ENCODE results near the gene PCSK9.

The PCSK9 gene

DNA sequence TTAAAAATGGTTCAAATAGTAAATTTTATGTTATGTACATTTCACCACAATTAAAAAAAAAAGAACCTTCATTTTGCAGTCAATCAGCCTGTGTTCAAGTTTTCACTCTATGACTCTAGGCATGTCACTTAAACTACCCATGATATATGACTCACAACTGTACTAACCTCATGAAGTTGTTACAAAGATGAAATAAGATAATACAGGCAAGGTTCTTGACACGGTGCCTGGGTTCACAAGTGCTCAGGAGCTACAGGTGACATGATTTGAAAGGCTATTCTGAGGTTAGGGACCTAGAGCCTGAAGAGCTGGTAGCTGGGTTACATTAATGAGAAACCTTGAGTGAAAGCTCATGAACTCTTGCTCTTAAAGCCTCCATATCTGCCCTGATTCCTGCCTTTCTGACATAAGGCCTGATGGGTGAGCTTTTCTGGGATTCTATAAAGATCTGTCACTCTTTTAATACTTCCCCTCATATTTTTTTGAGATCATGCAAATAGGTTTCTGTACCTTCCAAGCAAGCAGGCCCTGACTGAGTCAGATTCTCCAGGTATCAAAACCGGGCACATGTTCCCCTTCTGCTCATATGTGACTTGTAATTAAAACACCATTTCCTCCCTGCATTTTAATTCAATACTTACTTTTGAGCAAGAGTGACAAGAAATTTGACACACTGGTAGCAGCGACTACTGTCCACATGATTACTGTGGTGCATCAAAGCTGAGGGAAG, 34.0 kb downstream of the PCSK9 start:
- DNase-seq (ENCODE audit: low spot score): peak; percentile 26
- TF ChIP-seq, protein P1, sequence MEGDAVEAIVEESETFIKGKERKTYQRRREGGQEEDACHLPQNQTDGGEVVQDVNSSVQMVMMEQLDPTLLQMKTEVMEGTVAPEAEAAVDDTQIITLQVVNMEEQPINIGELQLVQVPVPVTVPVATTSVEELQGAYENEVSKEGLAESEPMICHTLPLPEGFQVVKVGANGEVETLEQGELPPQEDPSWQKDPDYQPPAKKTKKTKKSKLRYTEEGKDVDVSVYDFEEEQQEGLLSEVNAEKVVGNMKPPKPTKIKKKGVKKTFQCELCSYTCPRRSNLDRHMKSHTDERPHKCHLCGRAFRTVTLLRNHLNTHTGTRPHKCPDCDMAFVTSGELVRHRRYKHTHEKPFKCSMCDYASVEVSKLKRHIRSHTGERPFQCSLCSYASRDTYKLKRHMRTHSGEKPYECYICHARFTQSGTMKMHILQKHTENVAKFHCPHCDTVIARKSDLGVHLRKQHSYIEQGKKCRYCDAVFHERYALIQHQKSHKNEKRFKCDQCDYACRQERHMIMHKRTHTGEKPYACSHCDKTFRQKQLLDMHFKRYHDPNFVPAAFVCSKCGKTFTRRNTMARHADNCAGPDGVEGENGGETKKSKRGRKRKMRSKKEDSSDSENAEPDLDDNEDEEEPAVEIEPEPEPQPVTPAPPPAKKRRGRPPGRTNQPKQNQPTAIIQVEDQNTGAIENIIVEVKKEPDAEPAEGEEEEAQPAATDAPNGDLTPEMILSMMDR (IDR thresholded peaks at IDR 0.05; ENCODE audit: extremely low read depth, insufficient read depth, missing control alignments): no peak
- in situ Hi-C loops (cut with MboI; ENCODE audit: low pct_unique_long_range_greater_than_20kb, low sequenced_read_pairs, unreplicated experiment): no loop called here

DNA sequence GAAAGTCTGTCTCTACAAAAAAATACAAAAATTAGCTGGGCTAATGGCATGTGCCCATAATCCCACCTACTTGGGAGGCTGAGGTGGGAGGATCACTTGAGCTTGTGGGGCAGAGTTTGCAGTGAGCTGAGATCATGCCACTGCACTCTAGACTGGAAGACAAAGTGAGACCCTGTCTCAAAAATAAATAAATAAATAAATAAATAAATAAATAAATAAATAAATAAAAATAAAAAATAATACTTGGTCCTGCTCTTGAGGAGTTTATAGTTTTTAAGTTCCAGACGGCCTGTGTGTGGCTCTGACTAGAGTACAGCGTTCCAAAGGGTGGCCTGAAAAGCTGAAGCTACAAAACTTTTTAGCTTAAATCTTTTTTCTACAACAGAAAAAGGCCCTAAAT, 35.1 kb downstream of the PCSK9 start:
- TF ChIP-seq, protein P1 (IDR thresholded peaks at IDR 0.05; ENCODE audit: extremely low read depth, insufficient read depth, missing control alignments): no peak
- DNase-seq (ENCODE audit: low spot score): no peak
- in situ Hi-C loops (cut with MboI; ENCODE audit: low pct_unique_long_range_greater_than_20kb, low sequenced_read_pairs, unreplicated experiment): no loop called here

GRCh38 chr1:55076356-55076755, 37.0 kb downstream of the PCSK9 start:
- TF ChIP-seq, protein P1 (IDR thresholded peaks at IDR 0.05; ENCODE audit: extremely low read depth, insufficient read depth, missing control alignments): no peak
- no peak for DNase-seq (ENCODE audit: low spot score)
- in situ Hi-C loops (cut with MboI; ENCODE audit: low pct_unique_long_range_greater_than_20kb, low sequenced_read_pairs, unreplicated experiment): no loop called here

DNA sequence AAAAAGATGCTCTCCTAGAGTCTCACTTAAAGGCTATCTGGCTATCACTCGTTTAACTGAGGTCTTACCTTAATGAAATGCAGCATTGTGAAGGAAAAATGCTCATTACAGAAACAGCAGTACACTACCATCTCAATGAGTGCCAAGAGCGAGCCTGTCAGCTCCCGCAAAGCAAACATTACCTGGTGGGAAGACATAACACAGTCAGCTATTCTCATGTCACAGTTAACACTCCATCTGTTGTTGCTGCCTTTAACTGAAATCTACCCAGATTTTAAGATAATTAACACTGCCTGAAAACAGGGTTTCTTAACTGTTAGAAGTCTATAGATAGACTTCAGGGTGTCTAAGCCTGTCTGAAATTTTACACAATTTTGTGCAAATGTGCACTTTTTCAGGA, 39.1 kb downstream of the PCSK9 start:
- in situ Hi-C loops (cut with MboI; ENCODE audit: low pct_unique_long_range_greater_than_20kb, low sequenced_read_pairs, unreplicated experiment): no loop called here
- DNase-seq (ENCODE audit: low spot score): no peak
- TF ChIP-seq, protein P1 (IDR thresholded peaks at IDR 0.05; ENCODE audit: extremely low read depth, insufficient read depth, missing control alignments): no peak

- no peak for DNase-seq (ENCODE audit: low spot score)
- in situ Hi-C loops (cut with MboI; ENCODE audit: low pct_unique_long_range_greater_than_20kb, low sequenced_read_pairs, unreplicated experiment): no loop called here
- TF ChIP-seq, protein P1 (IDR thresholded peaks at IDR 0.05; ENCODE audit: extremely low read depth, insufficient read depth, missing control alignments): no peak
Measured at GRCh38 chr1:55079651-55080050, 40.3 kb downstream of the PCSK9 start.

DNA sequence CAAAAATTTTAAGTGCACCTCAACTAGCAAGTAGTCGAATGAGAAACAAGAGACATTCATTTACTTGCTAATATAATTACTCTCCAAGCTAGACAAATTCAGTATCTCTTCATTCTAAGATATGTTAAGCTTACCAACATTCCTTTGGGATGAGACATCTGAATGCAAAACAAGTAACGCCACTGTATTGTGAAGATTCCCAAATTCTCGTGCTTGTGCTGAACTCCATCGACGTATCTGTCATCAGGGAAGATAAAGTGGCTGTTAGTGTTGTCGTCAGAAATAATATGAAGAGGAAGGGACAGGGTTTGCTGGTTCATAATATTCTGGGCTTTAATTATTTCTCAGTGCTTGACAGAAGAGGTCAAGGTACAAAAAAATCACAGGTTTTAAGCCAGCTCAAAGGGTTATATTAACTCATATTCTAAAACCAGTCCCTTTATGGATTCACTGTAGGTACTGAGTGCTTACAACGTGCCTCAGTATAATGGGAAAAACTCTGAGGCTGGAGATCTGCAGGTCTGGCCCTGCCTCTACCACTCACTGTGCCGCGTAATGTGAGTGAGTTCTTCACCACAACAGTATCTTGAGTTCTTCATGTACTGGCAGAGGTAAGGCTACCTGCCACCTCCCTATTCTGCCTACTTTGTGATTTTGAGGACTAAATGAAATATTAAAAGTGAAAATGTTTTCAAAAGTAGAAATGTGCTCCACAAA, 42.0 kb downstream of the PCSK9 start:
- DNase-seq (ENCODE audit: low spot score): no peak
- TF ChIP-seq, protein P1 (IDR thresholded peaks at IDR 0.05; ENCODE audit: extremely low read depth, insufficient read depth, missing control alignments): no peak
- in situ Hi-C loops (cut with MboI; ENCODE audit: low pct_unique_long_range_greater_than_20kb, low sequenced_read_pairs, unreplicated experiment): no loop called here

Data from GM13977 (cell line).